Measurements from ENCODE around the gene NAB2.

The NAB2 gene

DNA sequence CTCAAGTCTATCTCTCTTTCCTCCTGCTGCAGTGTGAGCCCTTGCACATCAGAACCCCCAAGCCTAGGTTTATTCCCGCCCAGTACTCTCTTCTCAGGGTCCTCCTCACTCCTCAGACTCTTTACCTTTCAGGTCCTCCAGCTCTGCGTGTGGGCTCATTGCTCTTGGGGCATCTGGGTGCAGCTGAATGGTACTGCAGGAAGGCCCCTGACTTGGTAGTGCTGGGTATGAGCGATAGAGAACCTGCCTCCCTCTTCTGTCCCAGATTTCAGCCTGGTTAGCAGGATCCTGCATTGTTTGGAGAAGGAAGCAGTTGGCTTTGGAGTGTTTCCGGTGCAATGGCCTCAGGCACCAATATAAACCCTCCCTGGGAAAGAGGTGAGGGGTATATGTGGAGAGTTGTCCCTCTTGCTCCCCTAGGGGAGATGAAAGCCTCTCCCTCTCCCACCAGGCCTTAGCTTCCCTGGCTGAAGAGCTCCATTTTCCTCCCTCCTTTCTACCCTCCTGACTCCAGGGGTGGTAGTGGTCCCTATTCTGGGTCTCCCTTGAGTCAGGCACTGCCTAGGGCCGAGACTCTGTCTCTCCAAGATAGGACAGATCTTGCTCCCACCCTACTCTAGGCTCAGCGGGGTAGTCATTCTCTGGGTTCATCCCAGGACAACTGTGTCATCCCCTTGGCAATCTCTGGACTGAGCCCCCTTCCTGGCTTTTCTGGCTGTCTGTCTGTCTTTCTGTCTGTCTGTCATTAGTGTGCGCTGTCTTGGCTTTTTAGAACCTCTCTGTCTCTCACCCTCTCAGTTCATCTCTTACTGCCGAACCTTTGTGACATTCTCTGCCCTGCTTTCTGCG is 43.2 kb downstream of the NAB2 start (continued):
- TF ChIP-seq ZNF221 (tag by site-specific recombination; IDR thresholded peaks at IDR 0.05; ENCODE audit: borderline replicate concordance), result no peak
- TF ChIP-seq ZNF626 (tag by site-specific recombination; IDR thresholded peaks at IDR 0.05), result no peak
- TF ChIP-seq ZNF391 (tag by site-specific recombination; IDR thresholded peaks at IDR 0.05; ENCODE audit: borderline replicate concordance, low read depth), result no peak
- no peak for TF ChIP-seq ZNF654 (tag by site-specific recombination; IDR thresholded peaks at IDR 0.05; ENCODE audit: low read depth)
- TF ChIP-seq GLI4 (tag by site-specific recombination; IDR thresholded peaks at IDR 0.05), result no peak
- TF ChIP-seq, protein P1, sequence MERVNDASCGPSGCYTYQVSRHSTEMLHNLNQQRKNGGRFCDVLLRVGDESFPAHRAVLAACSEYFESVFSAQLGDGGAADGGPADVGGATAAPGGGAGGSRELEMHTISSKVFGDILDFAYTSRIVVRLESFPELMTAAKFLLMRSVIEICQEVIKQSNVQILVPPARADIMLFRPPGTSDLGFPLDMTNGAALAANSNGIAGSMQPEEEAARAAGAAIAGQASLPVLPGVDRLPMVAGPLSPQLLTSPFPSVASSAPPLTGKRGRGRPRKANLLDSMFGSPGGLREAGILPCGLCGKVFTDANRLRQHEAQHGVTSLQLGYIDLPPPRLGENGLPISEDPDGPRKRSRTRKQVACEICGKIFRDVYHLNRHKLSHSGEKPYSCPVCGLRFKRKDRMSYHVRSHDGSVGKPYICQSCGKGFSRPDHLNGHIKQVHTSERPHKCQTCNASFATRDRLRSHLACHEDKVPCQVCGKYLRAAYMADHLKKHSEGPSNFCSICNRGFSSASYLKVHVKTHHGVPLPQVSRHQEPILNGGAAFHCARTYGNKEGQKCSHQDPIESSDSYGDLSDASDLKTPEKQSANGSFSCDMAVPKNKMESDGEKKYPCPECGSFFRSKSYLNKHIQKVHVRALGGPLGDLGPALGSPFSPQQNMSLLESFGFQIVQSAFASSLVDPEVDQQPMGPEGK (tag by site-specific recombination; IDR thresholded peaks at IDR 0.05), result no peak

DNA sequence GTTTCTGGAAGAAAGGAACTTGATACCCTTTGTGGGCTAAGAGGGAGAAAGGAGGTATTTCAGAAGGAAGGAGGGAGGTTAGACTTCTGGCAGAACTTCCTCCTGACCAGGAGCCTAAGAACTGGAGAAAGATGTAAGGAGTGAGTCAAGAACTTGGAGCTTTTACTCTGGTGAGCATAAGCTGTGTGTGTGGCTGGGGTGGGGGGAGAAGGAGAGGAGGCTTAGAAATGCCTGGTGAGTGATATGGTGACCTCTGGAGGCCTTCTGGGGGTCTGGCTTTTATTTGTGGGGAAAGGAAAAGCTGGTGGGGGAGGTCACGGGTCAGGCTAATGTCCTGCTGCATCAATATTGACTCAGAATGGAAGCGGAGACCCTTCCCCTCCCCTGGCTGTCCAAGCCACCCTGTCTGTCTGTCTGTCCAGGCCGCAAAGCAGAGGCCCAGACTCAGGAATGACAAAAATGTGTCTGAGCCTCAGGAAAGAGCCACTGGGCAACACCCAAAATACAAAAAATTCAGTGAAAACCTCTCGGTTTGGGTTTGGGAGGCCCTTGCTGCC is 44.2 kb downstream of the NAB2 start:
- POLR2A ChIA-PET, result interaction anchor here (0.6 to 0.8 kb wide), 2 partner anchors 12 to 80 kb away, joined by 3 to 4 read pairs; no protein-coding TSS in a partner anchor
- H3K4me1 ChIP-seq (ENCODE audit: control insufficient read depth, insufficient read depth, low read length), result peaks cover 2% of the 10 kb centered on the region; the same call in 1 of the 2 replicates

More for the DNA sequence above, 44.2 kb downstream of the NAB2 start:
- Histone ChIP-seq H3K36me3 (ENCODE audit: control insufficient read depth in 2 of 2, insufficient read depth in 1 of 2, low read length in 2 of 2) (peaks cover 0 to 4% of the 10 kb centered on the region in 2 experiments; a peak in 1 of 3 replicates), H3K27ac (ENCODE audit: extremely low read depth, low read depth, low read length) (no peak overlapping the region), H3K9me3 (ENCODE audit: control insufficient read depth, insufficient read depth, low read depth, low read length) (no peaks in the 10 kb centered on the region), H3K4me3 (ENCODE audit: low read depth, low read length) (no peak overlapping the region)
- TF ChIP-seq, protein P2, sequence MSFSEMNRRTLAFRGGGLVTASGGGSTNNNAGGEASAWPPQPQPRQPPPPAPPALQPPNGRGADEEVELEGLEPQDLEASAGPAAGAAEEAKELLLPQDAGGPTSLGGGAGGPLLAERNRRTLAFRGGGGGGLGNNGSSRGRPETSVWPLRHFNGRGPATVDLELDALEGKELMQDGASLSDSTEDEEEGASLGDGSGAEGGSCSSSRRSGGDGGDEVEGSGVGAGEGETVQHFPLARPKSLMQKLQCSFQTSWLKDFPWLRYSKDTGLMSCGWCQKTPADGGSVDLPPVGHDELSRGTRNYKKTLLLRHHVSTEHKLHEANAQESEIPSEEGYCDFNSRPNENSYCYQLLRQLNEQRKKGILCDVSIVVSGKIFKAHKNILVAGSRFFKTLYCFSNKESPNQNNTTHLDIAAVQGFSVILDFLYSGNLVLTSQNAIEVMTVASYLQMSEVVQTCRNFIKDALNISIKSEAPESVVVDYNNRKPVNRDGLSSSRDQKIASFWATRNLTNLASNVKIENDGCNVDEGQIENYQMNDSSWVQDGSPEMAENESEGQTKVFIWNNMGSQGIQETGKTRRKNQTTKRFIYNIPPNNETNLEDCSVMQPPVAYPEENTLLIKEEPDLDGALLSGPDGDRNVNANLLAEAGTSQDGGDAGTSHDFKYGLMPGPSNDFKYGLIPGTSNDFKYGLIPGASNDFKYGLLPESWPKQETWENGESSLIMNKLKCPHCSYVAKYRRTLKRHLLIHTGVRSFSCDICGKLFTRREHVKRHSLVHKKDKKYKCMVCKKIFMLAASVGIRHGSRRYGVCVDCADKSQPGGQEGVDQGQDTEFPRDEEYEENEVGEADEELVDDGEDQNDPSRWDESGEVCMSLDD (tag by site-specific recombination; IDR thresholded peaks at IDR 0.05), result no peak
- TF ChIP-seq ZNF114 (tag by site-specific recombination; IDR thresholded peaks at IDR 0.05) (no peak), ZEB2 (tag by site-specific recombination; IDR thresholded peaks at IDR 0.05) (no peak), RBAK (tag by site-specific recombination; IDR thresholded peaks at IDR 0.05) (no peak), ZNF558 (tag by site-specific recombination; IDR thresholded peaks at IDR 0.05) (no peak), ZNF548 (tag by site-specific recombination; IDR thresholded peaks at IDR 0.05) (no peak), ZNF169 (tag by site-specific recombination; IDR thresholded peaks at IDR 0.05) (no peak), ZBTB8A (tag by site-specific recombination; IDR thresholded peaks at IDR 0.05) (no peak), ZNF350 (tag by site-specific recombination; IDR thresholded peaks at IDR 0.05) (no peak), ZNF10 (tag by site-specific recombination; IDR thresholded peaks at IDR 0.05) (no peak), ZNF324 (tag by site-specific recombination; IDR thresholded peaks at IDR 0.05) (no peak), ZNF146 (tag by site-specific recombination; IDR thresholded peaks at IDR 0.05) (no peak), PRDM1 (tag by site-specific recombination; IDR thresholded peaks at IDR 0.05) (no peak), GLI2 (tag by site-specific recombination; IDR thresholded peaks at IDR 0.05; ENCODE audit: borderline replicate concordance, low read depth) (no peak), ZNF626 (tag by site-specific recombination; IDR thresholded peaks at IDR 0.05) (no peak), BCL11A (tag by site-specific recombination; IDR thresholded peaks at IDR 0.05; ENCODE audit: low read depth) (no peak), ZNF654 (tag by site-specific recombination; IDR thresholded peaks at IDR 0.05; ENCODE audit: low read depth) (no peak)
- TF ChIP-seq, protein P3, sequence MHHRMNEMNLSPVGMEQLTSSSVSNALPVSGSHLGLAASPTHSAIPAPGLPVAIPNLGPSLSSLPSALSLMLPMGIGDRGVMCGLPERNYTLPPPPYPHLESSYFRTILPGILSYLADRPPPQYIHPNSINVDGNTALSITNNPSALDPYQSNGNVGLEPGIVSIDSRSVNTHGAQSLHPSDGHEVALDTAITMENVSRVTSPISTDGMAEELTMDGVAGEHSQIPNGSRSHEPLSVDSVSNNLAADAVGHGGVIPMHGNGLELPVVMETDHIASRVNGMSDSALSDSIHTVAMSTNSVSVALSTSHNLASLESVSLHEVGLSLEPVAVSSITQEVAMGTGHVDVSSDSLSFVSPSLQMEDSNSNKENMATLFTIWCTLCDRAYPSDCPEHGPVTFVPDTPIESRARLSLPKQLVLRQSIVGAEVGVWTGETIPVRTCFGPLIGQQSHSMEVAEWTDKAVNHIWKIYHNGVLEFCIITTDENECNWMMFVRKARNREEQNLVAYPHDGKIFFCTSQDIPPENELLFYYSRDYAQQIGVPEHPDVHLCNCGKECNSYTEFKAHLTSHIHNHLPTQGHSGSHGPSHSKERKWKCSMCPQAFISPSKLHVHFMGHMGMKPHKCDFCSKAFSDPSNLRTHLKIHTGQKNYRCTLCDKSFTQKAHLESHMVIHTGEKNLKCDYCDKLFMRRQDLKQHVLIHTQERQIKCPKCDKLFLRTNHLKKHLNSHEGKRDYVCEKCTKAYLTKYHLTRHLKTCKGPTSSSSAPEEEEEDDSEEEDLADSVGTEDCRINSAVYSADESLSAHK (tag by site-specific recombination; IDR thresholded peaks at IDR 0.05), result no peak
- TF ChIP-seq, protein P4, sequence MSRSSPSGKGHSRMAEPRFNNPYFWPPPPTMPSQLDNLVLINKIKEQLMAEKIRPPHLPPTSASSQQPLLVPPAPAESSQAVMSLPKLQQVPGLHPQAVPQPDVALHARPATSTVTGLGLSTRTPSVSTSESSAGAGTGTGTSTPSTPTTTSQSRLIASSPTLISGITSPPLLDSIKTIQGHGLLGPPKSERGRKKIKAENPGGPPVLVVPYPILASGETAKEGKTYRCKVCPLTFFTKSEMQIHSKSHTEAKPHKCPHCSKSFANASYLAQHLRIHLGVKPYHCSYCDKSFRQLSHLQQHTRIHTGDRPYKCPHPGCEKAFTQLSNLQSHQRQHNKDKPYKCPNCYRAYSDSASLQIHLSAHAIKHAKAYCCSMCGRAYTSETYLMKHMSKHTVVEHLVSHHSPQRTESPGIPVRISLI (tag by site-specific recombination; IDR thresholded peaks at IDR 0.05), result no peak
- CTCF ChIA-PET, result interaction anchor here (0.6 to 1.5 kb wide), 8 partner anchors 9 to 111 kb away, joined by 3 to 9 read pairs (median 5); partner anchors contain the start of gene STAT6
